Fibroblast of lung (primary cell): ENCODE data around the gene TTK. TPM values are rescaled to one million over a fixed set of nuclear protein-coding genes. Genes with fewer than 3 reads are reported as not detected.

Experiments
- DNase-seq, 2 donors: peaks; one replicate each; pipeline versions ENCODE4 v3.0.0 to v3.0.0-alpha.2; 2010; ENCODE audit warnings: low read depth in 2 of 2
- H2AFZ ChIP-seq: 2 replicates; pipeline ENCODE4 v1.5.1; 2012; ENCODE audit warnings: low read length, control low read depth, inconsistent platforms
- H3K27ac ChIP-seq: 2 replicates; pipeline ENCODE4 v1.5.1; 2011; ENCODE audit warnings: low read length, control low read depth; ENCODE audit not compliant: insufficient read depth
- H3K27me3 ChIP-seq: 2 replicates; pipeline ENCODE4 v1.5.1; 2011; ENCODE audit warnings: mild to moderate bottlenecking, low read length; ENCODE audit not compliant: control insufficient read depth, insufficient read depth
- H3K36me3 ChIP-seq: 2 replicates; pipeline ENCODE4 v1.5.1; 2011; ENCODE audit warnings: low read length; ENCODE audit not compliant: control insufficient read depth, insufficient read depth
- H3K4me1 ChIP-seq: 2 replicates; pipeline ENCODE4 v1.5.1; 2011; ENCODE audit warnings: low read length; ENCODE audit not compliant: control insufficient read depth, insufficient read depth; ENCODE audit errors: extremely low read depth
- H3K4me2 ChIP-seq: 2 replicates; pipeline ENCODE4 v1.5.1; 2011; ENCODE audit warnings: low read length, control low read depth; ENCODE audit not compliant: insufficient read depth; ENCODE audit errors: extremely low read depth
- H3K4me3 ChIP-seq, 4 experiments: fragments of 200-600 bp in 1 of 4; sonication (generic) in 1 of 4; replicated peaks in 1 of 4; 2 replicates each; pipeline ENCODE4 v1.5.1; 2011 to 2016; ENCODE audit warnings: low read length in 4 of 4, low read depth in 3 of 4, mild to moderate bottlenecking in 3 of 4, control low read depth in 2 of 4, inconsistent platforms in 1 of 4, mixed read lengths in 1 of 4; ENCODE audit not compliant: insufficient read depth in 1 of 4; ENCODE audit errors: control extremely low read depth in 1 of 4
- H3K79me2 ChIP-seq: 2 replicates; pipeline ENCODE4 v1.5.1; 2012; ENCODE audit warnings: mild to moderate bottlenecking, low read length, inconsistent platforms; ENCODE audit not compliant: control insufficient read depth, insufficient read depth
- H3K9ac ChIP-seq: 2 replicates; pipeline ENCODE4 v1.5.1; 2011; ENCODE audit warnings: mild to moderate bottlenecking, low read length, control low read depth; ENCODE audit not compliant: insufficient read depth
- H3K9me3 ChIP-seq: 2 replicates; pipeline ENCODE4 v1.5.1; 2012; ENCODE audit warnings: low read depth, low read length; ENCODE audit not compliant: control insufficient read depth, insufficient read depth
- H4K20me1 ChIP-seq: 2 replicates; pipeline ENCODE4 v1.5.1; 2011; ENCODE audit warnings: low read length; ENCODE audit not compliant: control insufficient read depth, insufficient read depth; ENCODE audit errors: extremely low read depth
- EZH2 ChIP-seq: IDR thresholded peaks from 2 replicates; pipeline ENCODE4 v1.5.1; 2012; ENCODE audit warnings: low read length, control low read depth, mild to moderate bottlenecking; ENCODE audit errors: missing control alignments
- polyA minus RNA-seq: library from RNA; depleted of rRNA, polyadenylated mRNA; stranded (reverse); fragments of >200 nt; gene quantifications from 2 replicates; pipeline ENCODE4 v1.2.3, GENCODE V29; 2011; ENCODE audit warnings: low replicate concordance
- polyA plus RNA-seq, 2 donors: library from polyadenylated mRNA; depleted of rRNA in 1 of 2; stranded (reverse) in 1 of 2; unstranded in 1 of 2; fragments of >200 nt; gene quantifications; 2 replicates each; pipeline ENCODE4 v1.2.1, GENCODE V29; 2011 to 2012; ENCODE audit warnings: missing spikeins in 1 of 2
- total RNA-seq: library from RNA; depleted of rRNA; stranded (reverse); fragments of >200 nt; gene quantifications from 2 replicates; pipeline ENCODE4 v1.2.1, GENCODE V29; 2014
- TF ChIP-seq, protein P1 (sequence below), 2 donors: IDR thresholded peaks in 1 of 2; conservative IDR thresholded peaks in 1 of 2; 1 replicate in 1 of 2; 2 replicates in 1 of 2; pipeline ENCODE4 v1.5.1; 2011 to 2012; ENCODE audit warnings: low read length in 2 of 2, control low read depth in 1 of 2, inconsistent platforms in 1 of 2, low read depth in 1 of 2, mild to moderate bottlenecking in 1 of 2

The TTK gene
- total RNA-seq (0.51 and 6.1 TPM in 2 replicates), polyA plus RNA-seq (4.9 and 20.6 TPM in 2 replicates), polyA minus RNA-seq (0.12 and 0.67 TPM in 2 replicates)
- polyA plus RNA-seq (2012), result 2.8 and 11.4 TPM in 2 replicates

DNA sequence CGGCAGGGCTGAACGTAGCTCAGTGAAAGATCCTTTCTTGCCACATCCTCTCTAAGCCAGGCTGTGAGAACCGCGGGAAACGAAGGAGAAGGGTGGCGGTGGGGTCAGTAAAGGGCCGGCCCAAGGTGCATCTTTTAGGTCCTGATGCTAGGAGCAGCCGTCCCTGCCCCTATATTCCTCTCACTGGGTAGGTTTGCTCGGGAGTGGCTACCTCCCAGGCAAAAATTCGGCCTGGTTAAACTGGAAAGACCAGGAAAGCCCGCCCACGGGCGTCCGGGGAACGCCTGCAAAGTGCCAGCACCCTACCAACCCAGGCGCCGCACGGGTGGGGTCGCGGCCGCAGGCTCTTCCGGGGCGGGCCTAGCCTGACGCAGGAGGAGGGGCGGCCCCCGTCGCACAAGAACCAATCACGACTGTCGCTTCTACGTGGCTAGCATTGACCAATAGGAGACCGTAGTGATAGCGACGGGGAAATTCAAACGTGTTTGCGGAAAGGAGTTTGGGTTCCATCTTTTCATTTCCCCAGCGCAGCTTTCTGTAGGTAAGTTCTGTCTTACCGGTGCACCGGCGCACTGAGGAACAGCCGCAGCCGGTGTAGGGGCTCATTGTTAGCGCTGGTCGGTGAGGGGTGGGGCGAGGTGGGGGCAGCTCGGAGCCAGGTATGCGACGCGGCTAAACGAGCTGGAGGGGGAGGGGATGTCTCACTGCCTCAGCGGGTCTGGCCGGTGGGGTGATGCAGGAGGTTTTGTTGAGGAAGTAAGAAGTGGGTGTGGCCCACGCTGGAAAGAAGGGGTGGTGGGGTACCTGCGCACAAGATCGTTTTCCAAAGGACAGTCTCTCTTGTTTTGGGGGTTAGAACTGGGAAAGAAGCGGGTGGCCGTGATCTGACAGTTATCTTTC, at the start of gene TTK:
TSS of gene TTK (plus strand) at position 477 of the 900 bp plus-strand sequence. CDS start 1,195 bp downstream, outside the sequence.
- TF ChIP-seq, protein P1, sequence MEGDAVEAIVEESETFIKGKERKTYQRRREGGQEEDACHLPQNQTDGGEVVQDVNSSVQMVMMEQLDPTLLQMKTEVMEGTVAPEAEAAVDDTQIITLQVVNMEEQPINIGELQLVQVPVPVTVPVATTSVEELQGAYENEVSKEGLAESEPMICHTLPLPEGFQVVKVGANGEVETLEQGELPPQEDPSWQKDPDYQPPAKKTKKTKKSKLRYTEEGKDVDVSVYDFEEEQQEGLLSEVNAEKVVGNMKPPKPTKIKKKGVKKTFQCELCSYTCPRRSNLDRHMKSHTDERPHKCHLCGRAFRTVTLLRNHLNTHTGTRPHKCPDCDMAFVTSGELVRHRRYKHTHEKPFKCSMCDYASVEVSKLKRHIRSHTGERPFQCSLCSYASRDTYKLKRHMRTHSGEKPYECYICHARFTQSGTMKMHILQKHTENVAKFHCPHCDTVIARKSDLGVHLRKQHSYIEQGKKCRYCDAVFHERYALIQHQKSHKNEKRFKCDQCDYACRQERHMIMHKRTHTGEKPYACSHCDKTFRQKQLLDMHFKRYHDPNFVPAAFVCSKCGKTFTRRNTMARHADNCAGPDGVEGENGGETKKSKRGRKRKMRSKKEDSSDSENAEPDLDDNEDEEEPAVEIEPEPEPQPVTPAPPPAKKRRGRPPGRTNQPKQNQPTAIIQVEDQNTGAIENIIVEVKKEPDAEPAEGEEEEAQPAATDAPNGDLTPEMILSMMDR (conservative IDR thresholded peaks at IDR 0.05 in 1 of 2, IDR thresholded peaks at IDR 0.05 in 1 of 2; ENCODE audit: low read depth in 1 of 2, low read length in 2 of 2), result no peak
- TF ChIP-seq EZH2, result no peak
- H3K4me1 ChIP-seq, result peaks cover 3% of the 10 kb centered on the region

DNA sequence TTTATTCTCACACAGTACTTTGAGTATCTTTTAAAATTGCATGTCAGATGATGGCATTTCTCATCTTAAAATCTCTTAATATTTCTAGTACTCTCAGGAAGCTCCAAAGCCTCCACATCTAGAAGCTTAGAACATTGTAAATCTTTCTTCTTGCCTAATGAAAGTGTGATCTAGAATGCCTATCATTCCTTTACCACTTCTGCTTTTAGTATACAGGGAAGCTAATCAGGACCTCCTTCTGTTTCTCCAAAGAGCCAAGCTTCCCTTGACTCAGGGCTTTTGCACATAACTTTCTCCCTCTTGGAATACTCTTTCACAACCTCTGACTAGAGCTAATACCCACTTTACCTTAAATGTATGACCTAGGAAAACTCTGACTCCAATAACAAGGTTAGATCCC, 49.6 kb upstream of the TTK start:
- Histone ChIP-seq H3K4me1 (no peaks in the 10 kb centered on the region), H4K20me1 (no peaks in the 10 kb centered on the region), H3K36me3 (no peaks in the 10 kb centered on the region), H3K9me3 (no peaks in the 10 kb centered on the region), H2AFZ (no peak overlapping the region), H3K4me3 (no peak overlapping the region), H3K79me2 (no peaks in the 10 kb centered on the region), H3K27ac (no peak overlapping the region), H3K27me3 (no peaks in the 10 kb centered on the region), H3K4me2 (no peak overlapping the region), H3K9ac (no peak overlapping the region)
- TF ChIP-seq EZH2, result no peak
- TF ChIP-seq, protein P1 (conservative IDR thresholded peaks at IDR 0.05 in 1 of 2, IDR thresholded peaks at IDR 0.05 in 1 of 2; ENCODE audit: low read depth in 1 of 2, low read length in 2 of 2), result no peak
- DNase-seq, result no peak

More for the DNA sequence above, at the start of gene TTK:
- H3K79me2 ChIP-seq, result peaks cover 30% of the 10 kb centered on the region
- H4K20me1 ChIP-seq, result no peaks in the 10 kb centered on the region
- H2AFZ ChIP-seq, result peak within 1 kb of the TSS; percentile 96
- H3K27ac ChIP-seq, result peak within 1 kb of the TSS; percentile 87
- peak within 1 kb of the TSS; percentile 99 for H3K4me2 ChIP-seq
- no peaks in the 10 kb centered on the region for H3K36me3 ChIP-seq
- no peaks in the 10 kb centered on the region for H3K27me3 ChIP-seq
- DNase-seq, result peak; percentile 95
- H3K9me3 ChIP-seq, result no peaks in the 10 kb centered on the region
- H3K4me3 ChIP-seq, result peak within 1 kb of the TSS; percentile 77 to 96 (median 91)
- peak within 1 kb of the TSS; percentile 62 for H3K9ac ChIP-seq

DNA sequence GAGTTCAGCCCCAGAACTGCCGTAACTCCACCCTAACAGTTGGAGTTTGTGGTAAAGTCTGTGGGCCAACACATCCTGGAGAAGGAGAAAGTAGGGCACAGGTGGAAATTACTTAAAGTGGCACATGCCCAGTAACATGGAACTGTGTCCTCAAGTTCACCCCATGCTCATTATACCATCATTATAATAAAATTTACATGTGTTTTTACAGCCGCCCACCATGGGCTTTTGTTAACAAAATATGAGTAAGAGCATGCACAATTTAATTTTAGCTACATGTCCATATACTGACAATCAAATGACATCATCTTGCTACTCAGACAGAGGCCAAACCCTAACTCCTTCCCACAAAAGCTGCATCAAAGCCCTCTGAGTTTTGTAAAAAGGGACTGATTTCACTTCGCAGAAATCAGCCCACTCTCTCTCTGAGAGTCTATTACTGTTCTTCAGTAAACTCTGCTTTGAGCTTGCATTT, 39.8 kb upstream of the TTK start:
- Histone ChIP-seq H3K4me1 (no peaks in the 10 kb centered on the region), H3K9me3 (no peaks in the 10 kb centered on the region), H3K36me3 (no peaks in the 10 kb centered on the region), H2AFZ (no peak overlapping the region), H3K27me3 (peaks cover 3% of the 10 kb centered on the region), H3K4me3 (no peak overlapping the region), H3K27ac (no peak overlapping the region), H3K4me2 (no peak overlapping the region), H4K20me1 (no peaks in the 10 kb centered on the region), H3K9ac (no peak overlapping the region), H3K79me2 (no peaks in the 10 kb centered on the region)
- TF ChIP-seq, protein P1 (conservative IDR thresholded peaks at IDR 0.05 in 1 of 2, IDR thresholded peaks at IDR 0.05 in 1 of 2; ENCODE audit: low read depth in 1 of 2, low read length in 2 of 2), result no peak
- TF ChIP-seq EZH2, result no peak
- no peak for DNase-seq
